Spinal cord (tissue), 10 donors: ENCODE results near the gene KRTAP2-2. TPM values are rescaled to one million over a fixed set of nuclear protein-coding genes. Genes with fewer than 3 reads are reported as not detected.
"Not testable (repeated sequence)": the region's sequence is repeated elsewhere in the genome, so short reads cannot be mapped to it uniquely, and the experiment has no call there.

ENCODE experiments used
- DNase-seq, 6 donors: peaks; one replicate each; pipeline versions ENCODE4 v3.0.0 to v3.0.0-alpha.2; 2013 to 2015; ENCODE audit warnings: low spot score in 6 of 6, low read depth in 4 of 6
- H3K27ac ChIP-seq: one replicate; pipeline ENCODE4 v1.5.1; 2013; ENCODE audit warnings: low read depth, low read length, control low read depth
- H3K27me3 ChIP-seq: one replicate; pipeline ENCODE4 v1.6.1; 2013; ENCODE audit warnings: low read length; ENCODE audit not compliant: control insufficient read depth, insufficient read depth
- H3K36me3 ChIP-seq: one replicate; pipeline ENCODE4 v1.6.1; 2013; ENCODE audit warnings: low read length; ENCODE audit not compliant: control insufficient read depth, insufficient read depth
- H3K4me1 ChIP-seq: one replicate; pipeline ENCODE4 v1.6.1; 2013; ENCODE audit warnings: low read length; ENCODE audit not compliant: control insufficient read depth, insufficient read depth
- H3K4me3 ChIP-seq: one replicate; pipeline ENCODE4 v1.5.1; 2013; ENCODE audit warnings: low read depth, low read length, control low read depth
- H3K9me3 ChIP-seq: one replicate; pipeline ENCODE4 v1.6.1; 2013; ENCODE audit warnings: low read length; ENCODE audit not compliant: control insufficient read depth, insufficient read depth
- whole genome bisulfite sequencing: methylation state at CpG from one replicate; pipeline ENCODE4 v1.1.5; 2013; ENCODE audit warnings: missing lambda C conversion rate; ENCODE audit not compliant: insufficient coverage; 5-methylcytosine and 5-hydroxymethylcytosine counted together
- polyA plus RNA-seq, 2 donors: library from polyadenylated mRNA; unstranded; fragments of 120-200 nt; gene quantifications; one replicate each; pipeline ENCODE4 v1.2.1, GENCODE V29; 2013; ENCODE audit not compliant: insufficient read length in 2 of 2
- total RNA-seq, 2 donors: library from RNA; depleted of rRNA in 1 of 2; stranded (reverse); fragments of 120-200 nt in 1 of 2; fragments of >200 nt in 1 of 2; gene quantifications; one replicate each; pipeline versions ENCODE4 v1.2.3 to v1.2.4, GENCODE V29; 2013 to 2014
- donor health status: healthy.

KRTAP2-2 gene
- total and polyA plus RNA-seq, 4 donors = not detected

DNA sequence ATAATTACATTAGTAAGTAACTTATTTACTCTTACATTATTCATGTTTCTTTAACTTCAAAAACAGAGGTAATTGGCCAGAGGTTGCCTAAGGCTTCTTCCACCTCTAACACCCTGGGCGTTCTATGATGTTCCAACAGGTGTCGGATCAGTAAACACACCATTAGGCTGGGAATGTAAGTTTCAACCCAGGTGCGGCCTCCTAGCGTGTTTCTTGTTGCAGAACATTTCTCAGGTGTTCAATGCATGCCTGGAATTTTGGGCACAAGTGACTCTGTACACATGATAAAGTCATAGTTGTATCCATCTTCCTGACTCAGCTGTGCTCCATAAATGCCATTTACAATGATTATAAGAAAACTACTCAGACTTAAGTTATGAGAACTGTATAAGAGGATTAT lies 1.0 kb downstream of the KRTAP2-2 start:
- WGBS = 90% methylated on average over 3 of the region's 4 CpGs
- H3K27ac ChIP-seq = no peak overlapping the region
- no peak for DNase-seq
- H3K4me1 ChIP-seq = no peaks in the 10 kb centered on the region
- no peaks in the 10 kb centered on the region for H3K9me3 ChIP-seq
- no peaks in the 10 kb centered on the region for H3K36me3 ChIP-seq
- H3K4me3 ChIP-seq = no peak overlapping the region
- no peaks in the 10 kb centered on the region for H3K27me3 ChIP-seq

DNA sequence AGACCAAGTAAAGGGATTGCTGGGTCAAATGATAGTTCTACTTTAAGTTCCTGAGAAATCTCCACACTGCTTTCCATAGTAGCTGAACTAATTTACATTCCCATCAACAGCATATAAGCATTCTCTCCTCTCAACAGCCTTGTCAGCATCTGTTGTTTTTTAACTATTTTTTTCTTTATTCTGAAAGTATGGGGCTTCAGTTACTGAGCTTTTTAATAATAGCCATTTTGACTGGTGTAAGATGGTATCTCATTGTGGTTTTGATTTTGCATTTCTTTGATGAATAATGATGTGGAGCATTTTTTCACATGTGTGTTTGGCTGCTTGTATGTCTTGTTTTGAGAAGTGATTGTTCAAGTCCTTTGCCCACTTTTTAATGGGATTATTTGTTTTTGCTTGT lies 2.5 kb downstream of the KRTAP2-2 start:
- Histone ChIP-seq H3K4me1 (no peaks in the 10 kb centered on the region), H3K36me3 (no peaks in the 10 kb centered on the region), H3K27ac (no peak overlapping the region), H3K9me3 (no peaks in the 10 kb centered on the region), H3K27me3 (no peaks in the 10 kb centered on the region), H3K4me3 (no peak overlapping the region)
- no peak for DNase-seq

DNA sequence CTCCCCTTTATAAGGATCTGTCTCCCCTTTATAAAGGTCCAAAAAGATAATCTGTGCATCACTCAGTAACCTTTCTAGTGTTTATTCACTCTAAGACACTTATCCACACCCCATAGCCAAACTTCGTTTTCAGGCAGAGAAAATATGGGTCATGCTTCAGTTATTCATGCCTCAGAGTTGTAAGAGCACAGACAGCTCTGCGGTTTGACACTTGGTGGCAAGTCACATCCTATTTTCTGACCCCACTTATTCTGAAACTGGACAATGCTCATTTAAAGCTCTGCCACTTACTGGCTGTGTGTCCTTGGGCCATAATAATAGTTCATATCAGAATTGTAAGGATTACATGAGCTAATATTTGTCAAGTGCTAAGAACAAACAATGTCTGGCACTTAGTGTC lies 5.9 kb downstream of the KRTAP2-2 start:
- WGBS = 56% methylated on average over 2 of the region's 2 CpGs
- DNase-seq = no peak
- no peaks in the 10 kb centered on the region for H3K9me3 ChIP-seq

DNA sequence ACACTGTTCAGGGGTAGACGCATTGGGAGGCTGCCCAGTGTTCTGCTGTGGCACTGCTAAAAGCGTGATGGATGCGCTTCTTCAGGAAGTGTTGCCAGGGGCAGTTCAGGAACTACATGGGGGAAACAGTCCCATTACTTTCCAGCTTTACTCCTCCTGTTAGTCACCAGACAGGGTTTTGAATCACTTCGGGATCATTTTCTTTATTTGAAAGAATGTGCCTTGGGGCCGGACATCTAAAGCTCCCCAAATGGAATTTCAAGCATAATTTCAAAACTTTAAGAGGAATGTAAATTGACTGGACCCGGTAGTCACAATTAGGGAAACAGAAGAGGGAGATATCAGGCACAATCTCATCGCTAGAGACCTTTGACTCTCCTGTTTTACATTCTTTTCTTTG lies 6.6 kb downstream of the KRTAP2-2 start:
- WGBS = 73% methylated on average over 3 of the region's 7 CpGs
- DNase-seq = peak in 1 of 6 donors; percentile 4
- H3K9me3 ChIP-seq = no peaks in the 10 kb centered on the region

More for the DNA sequence above, 5.9 kb downstream of the KRTAP2-2 start:
- Histone ChIP-seq H3K36me3 (no peaks in the 10 kb centered on the region), H3K27me3 (no peaks in the 10 kb centered on the region), H3K4me3 (no peak overlapping the region), H3K4me1 (no peaks in the 10 kb centered on the region), H3K27ac (no peak overlapping the region)

DNA sequence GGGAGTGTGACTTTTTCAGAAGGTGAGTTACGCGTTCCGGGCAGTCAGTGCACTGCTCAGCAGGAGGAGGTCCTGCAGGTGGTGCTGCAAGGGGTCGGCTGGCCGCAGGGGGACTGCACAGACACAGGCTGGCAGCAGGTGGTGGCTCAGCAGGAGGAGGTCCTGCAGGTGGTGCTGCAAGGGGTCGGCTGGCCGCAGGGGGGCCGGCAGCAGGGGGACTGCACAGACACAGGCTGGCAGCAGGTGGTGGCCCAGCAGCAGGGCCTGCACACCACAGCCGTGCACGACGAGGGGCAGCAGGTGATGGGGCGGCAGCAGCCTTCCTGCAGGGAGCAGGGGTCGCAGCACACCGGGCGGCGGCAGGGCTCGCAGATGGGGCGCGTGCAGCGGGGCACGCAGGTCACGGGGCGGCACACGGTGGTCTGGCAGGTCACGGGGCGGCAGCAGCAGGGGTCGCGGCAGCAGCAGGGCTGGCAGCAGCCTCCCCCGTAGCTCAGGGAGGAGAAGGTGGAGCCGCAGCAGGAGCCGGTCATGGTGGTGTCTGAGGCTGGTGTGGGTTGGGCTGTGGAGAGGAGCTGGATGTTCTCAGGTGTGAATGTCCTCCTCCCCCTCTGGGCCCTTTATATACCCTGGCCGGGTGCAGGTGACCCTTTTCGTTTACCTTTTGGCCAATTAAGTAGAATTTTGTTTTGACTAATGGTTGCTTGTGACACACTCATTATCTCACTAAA lies 8.1 kb downstream of the KRTAP2-2 start, which contains the start of gene KRTAP2-1:
TSS of gene KRTAP2-1 (minus strand) at position 582 of the 731 bp plus-strand sequence. CDS start at position 533, 49 bp downstream.
- H3K4me3 ChIP-seq, H3K9me3 ChIP-seq, DNase-seq, H3K36me3 ChIP-seq, H3K4me1 ChIP-seq, H3K27ac ChIP-seq, H3K27me3 ChIP-seq: not testable (repeated sequence)
- WGBS = 44% methylated on average over 5 of the region's 33 CpGs

More for the DNA sequence above, 6.6 kb downstream of the KRTAP2-2 start:
- no peak overlapping the region for H3K4me3 ChIP-seq
- no peak overlapping the region for H3K27ac ChIP-seq
- H3K4me1 ChIP-seq = no peaks in the 10 kb centered on the region
- no peaks in the 10 kb centered on the region for H3K27me3 ChIP-seq
- H3K36me3 ChIP-seq = no peaks in the 10 kb centered on the region

DNA sequence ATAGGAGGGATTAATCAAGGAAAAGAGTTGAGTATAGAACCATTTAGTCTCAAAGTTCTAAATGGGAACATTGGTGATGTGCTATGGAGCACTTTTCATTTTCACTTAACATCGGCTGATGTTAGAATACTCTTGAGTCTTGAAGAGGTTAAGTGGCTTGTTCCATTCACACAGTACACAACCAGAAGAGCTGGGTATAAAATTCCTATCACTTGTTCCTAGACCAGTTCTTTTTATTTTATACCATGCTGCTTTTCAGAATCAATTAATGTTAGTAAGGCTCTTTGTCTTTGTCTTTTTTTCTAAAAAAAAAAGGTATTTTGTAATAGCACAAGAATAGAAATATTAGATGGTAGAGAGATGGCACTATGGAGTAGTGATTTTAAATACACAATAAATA lies 12.1 kb downstream of the KRTAP2-2 start:
- no peak for DNase-seq

DNA sequence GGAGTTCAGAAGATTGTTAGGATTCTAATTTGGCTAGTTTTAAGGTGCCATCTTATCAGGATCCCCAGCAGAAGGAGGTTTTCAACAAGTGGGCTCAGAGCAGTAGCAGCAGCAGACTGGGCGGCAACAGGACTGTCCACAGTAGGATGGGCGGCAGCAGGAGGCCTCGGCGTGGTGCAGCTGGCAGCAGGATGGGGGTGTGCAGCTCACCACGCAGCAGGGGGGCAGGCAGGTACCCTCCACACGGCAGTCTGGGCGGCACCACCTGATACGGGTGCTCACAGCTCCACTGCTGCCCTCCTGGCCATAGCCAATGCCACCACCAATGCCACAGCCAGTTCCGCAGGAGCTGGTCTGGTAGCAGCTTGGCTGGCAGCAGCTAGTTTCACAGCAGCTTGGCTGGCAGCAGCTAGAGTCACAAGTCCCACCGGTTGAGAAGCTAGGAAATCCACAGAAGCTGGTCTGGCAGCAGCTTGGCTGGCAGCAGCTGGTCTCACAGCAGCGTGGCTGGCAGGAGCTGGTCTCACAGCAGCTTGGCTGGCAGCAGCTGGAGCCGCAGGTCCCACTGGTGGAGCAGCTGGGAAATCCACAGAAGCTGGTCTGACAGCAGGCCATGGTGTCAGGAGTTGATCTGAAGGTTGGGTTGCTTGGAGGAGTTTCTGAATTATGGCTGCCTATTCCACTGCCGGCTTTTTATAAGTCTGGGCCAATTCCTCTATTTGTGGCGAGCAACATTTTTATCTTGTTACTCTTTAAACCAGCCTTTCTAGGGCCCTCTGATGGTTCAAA lies 14.1 kb downstream of the KRTAP2-2 start, which contains the start of gene KRTAP1-1:
TSS of gene KRTAP1-1 (minus strand) at position 668 of the 789 bp plus-strand sequence. CDS start at position 615, 53 bp downstream.
- H3K4me1 ChIP-seq, H3K36me3 ChIP-seq, H3K9me3 ChIP-seq, H3K27ac ChIP-seq, H3K27me3 ChIP-seq, H3K4me3 ChIP-seq: not testable (repeated sequence)
- DNase-seq = peak in 3 of 6 donors; percentile 5 to 55 (median 6)
- WGBS = 74% methylated on average over 11 of the region's 14 CpGs

More for the DNA sequence above, 12.1 kb downstream of the KRTAP2-2 start:
- no CpG with 5 or more reads among the region's 1 CpG for WGBS
- Histone ChIP-seq H3K9me3 (no peaks in the 10 kb centered on the region), H3K27me3 (no peaks in the 10 kb centered on the region), H3K4me1 (no peaks in the 10 kb centered on the region), H3K4me3 (no peak overlapping the region), H3K36me3 (no peaks in the 10 kb centered on the region), H3K27ac (no peak overlapping the region)

DNA sequence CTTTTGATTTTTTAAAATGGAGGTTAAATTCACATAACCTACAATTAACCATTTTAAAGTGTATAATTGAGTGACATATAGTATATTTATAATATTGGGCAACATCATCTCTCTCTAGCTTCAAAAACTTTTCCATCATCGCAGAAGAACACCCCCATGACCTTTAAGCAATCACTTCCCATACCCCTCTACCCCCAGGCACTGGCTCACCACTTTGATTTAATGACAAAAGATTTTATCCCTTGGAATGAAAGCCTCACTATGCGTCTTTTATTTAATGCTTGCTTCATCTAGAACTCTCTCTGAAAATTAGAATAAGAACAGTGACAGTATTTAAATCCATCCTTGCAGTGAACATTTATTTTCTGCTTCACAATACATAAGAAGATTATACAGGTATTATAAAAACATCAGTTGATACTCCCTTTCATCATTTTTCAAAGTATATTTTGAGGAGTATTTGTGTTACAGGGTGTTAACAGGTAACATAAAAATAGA lies 17.1 kb downstream of the KRTAP2-2 start:
- 63% methylated on average over 1 of the region's 2 CpGs for WGBS
- Histone ChIP-seq H3K27ac (no peak overlapping the region), H3K9me3 (no peaks in the 10 kb centered on the region), H3K4me1 (no peaks in the 10 kb centered on the region), H3K27me3 (no peaks in the 10 kb centered on the region), H3K4me3 (no peak overlapping the region), H3K36me3 (no peaks in the 10 kb centered on the region)
- DNase-seq = no peak

DNA sequence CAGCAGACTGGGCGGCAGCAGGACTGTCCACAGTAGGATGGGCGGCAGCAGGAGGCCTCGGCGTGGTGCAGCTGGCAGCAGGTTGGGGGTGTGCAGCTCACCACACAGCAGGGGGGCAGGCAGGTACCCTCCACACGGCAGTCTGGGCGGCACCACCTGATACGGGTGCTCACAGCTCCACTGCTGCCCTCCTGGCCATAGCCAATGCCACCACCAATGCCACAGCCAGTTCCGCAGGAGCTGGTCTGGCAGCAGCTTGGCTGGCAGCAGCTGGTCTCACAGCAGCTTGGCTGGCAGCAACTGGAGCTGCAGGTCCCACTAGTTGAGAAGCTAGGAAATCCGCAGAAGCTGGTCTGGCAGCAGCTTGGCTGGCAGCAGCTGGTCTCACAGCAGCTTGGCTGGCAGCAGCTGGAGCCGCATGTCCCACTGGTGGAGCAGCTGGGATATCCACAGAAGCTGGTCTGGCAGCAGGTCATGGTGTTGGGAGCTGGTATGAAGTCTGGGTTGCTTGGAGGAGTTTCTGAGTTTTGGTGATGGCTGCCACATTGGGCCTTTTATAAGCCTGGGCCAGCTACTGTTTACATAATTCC lies 20.6 kb downstream of the KRTAP2-2 start, which contains the start of gene KRTAP1-3:
TSS of gene KRTAP1-3 (minus strand) at position 529 of the 590 bp plus-strand sequence. CDS start at position 476, 53 bp downstream.
- H3K36me3 ChIP-seq, H3K27ac ChIP-seq, H3K4me3 ChIP-seq, H3K4me1 ChIP-seq, H3K27me3 ChIP-seq, H3K9me3 ChIP-seq: not testable (repeated sequence)
- peak in 1 of 6 donors; percentile 41 for DNase-seq
- WGBS = 88% methylated on average over 7 of the region's 10 CpGs
